NB4 (cell line): ENCODE data around the gene IL17REL.

Experiments
- MYC ChIP-seq: IDR thresholded peaks from 2 replicates; pipeline ENCODE4 v1.6.1; 2011; ENCODE audit warnings: low read depth, low read length
- POLR2A ChIP-seq: IDR thresholded peaks from 2 replicates; pipeline ENCODE4 v1.6.1; 2011; ENCODE audit warnings: mild to moderate bottlenecking; ENCODE audit not compliant: insufficient read length; ENCODE audit errors: extremely low read depth
- TF ChIP-seq, protein P1 (sequence below): IDR thresholded peaks from one replicate; pipeline ENCODE4 v1.5.1; 2012; ENCODE audit warnings: low read depth, low read length
- TF ChIP-seq, protein P2 (sequence below): IDR thresholded peaks from 2 replicates; pipeline ENCODE4 v1.6.1; 2011; ENCODE audit warnings: low read depth, low read length

DNA sequence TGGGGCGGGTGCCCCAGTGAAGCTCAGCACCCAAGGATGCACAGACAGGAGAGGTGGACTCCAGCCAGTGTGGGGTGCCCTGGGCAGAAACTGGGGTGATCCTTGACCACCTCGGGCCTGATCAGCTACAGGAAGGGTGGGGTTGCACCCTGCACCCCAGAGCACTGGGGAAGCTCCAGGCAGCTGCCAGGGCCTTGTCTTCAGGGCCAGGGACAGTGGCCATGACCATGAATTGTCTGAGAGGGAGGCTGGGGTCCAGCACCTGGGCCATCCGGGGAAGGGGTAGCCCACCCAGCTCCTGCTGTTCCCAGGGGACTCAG lies 17.6 kb downstream of the IL17REL start:
- no peak for TF ChIP-seq POLR2A
- TF ChIP-seq, protein P1, sequence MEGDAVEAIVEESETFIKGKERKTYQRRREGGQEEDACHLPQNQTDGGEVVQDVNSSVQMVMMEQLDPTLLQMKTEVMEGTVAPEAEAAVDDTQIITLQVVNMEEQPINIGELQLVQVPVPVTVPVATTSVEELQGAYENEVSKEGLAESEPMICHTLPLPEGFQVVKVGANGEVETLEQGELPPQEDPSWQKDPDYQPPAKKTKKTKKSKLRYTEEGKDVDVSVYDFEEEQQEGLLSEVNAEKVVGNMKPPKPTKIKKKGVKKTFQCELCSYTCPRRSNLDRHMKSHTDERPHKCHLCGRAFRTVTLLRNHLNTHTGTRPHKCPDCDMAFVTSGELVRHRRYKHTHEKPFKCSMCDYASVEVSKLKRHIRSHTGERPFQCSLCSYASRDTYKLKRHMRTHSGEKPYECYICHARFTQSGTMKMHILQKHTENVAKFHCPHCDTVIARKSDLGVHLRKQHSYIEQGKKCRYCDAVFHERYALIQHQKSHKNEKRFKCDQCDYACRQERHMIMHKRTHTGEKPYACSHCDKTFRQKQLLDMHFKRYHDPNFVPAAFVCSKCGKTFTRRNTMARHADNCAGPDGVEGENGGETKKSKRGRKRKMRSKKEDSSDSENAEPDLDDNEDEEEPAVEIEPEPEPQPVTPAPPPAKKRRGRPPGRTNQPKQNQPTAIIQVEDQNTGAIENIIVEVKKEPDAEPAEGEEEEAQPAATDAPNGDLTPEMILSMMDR: no peak
- TF ChIP-seq, protein P2, sequence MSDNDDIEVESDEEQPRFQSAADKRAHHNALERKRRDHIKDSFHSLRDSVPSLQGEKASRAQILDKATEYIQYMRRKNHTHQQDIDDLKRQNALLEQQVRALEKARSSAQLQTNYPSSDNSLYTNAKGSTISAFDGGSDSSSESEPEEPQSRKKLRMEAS: no peak
- no peak for TF ChIP-seq MYC
